Keratinocyte (primary cell): Measurements from ENCODE around the gene SH3BGRL.

Source experiments
- CTCF ChIP-seq, 3 experiments: IDR thresholded peaks in 1 of 3; conservative IDR thresholded peaks in 1 of 3; optimal IDR thresholded peaks in 1 of 3; 2 replicates in 2 of 3; 3 replicates in 1 of 3; pipeline versions ENCODE3 to v1.5.1; 2011; ENCODE audit warnings: low read length in 3 of 3, mild to moderate bottlenecking in 3 of 3, moderate library complexity in 2 of 3, control low read depth in 1 of 3, inconsistent platforms in 1 of 3; ENCODE audit not compliant: insufficient read depth in 2 of 3; ENCODE audit errors: extremely low read depth in 1 of 3
- EZH2 ChIP-seq: IDR thresholded peaks from one replicate; pipeline ENCODE4 v1.6.1; 2012; ENCODE audit warnings: inconsistent platforms, mild to moderate bottlenecking, low read length, moderate library complexity

GRCh38 chrX:81316163-81316562 is 114.3 kb downstream of the SH3BGRL start:
- no peak for TF ChIP-seq CTCF (optimal IDR thresholded peaks at IDR 0.05 in 1 of 3, IDR thresholded peaks at IDR 0.05 in 1 of 3, conservative IDR thresholded peaks at IDR 0.05 in 1 of 3; ENCODE audit: extremely low read depth in 1 of 3, insufficient read depth in 2 of 3, low read length in 3 of 3)
- TF ChIP-seq EZH2: no peak
